DMS153 treated with DMSO at 0.1 percent for 48 hours (cell line): ENCODE results near the gene GPATCH1.
"Not testable (repeated sequence)": the region's sequence is repeated elsewhere in the genome, so short reads cannot be mapped to it uniquely, and the experiment has no call there.

Experiments used
- DNase-seq: peaks from one replicate; lab custom pipeline; 2025; ENCODE audit not compliant: unreplicated experiment; lab: John Stamatoyannopoulos, UW

The GPATCH1 gene

DNA sequence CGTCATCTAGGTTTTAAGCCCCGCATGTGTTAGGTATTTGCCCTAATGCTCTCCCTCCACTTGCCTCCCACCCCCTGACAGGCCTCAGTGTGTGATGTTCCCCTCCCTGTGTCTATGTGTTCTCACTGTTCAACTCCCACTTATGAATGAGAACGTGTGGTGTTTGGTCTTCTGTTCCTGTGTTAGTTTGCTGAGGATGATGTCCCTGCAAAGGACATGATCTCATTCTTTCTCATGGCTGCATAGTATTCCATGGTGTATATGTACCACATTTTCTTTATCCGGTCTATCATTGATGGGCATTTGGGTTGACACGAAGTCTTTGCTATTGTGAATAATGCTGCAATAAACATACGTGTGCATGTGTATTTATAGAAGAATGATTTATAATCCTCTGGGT is 73.3 kb downstream of the GPATCH1 start:
- DNase-seq = not testable (repeated sequence)

DNA sequence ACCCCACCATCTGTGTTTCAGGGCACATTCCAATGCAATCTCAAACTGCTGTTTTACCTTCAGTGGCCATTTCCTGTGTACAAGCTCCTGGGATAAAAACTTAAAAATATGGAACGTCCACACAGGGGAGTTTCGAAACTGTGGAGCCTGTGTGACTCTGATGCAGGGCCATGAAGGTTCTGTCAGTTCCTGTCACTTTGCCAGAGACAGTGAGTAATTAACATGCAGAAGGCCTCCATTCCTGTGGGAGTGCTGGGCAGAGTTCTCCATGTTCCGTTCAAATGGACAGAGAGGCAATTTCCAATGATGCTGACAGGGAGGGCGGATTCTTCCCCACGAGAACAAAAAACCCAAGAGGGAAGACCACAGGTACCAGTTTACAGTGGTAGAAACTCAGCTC is 75.4 kb downstream of the GPATCH1 start:
- DNase-seq = no peak

DNA sequence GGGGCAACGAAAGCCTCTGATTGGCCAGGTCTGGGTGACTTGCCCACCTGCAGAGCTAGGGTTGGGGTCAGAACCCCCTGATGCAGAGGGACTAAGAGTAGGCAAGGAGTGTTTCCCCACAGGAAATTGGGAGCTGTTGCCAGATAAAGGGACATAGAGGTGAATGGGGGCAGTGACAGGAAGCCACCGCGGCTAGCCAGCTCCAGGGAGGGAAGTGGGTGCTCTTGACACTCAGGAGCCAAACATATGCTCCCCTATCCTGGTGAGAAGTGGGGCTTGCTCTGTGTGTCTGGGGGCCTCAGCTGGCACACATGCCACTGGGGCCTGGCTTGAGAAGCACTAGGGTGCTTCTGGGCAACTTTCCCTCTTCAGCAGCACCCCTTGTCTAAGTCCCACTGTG is 76.9 kb downstream of the GPATCH1 start:
- no peak for DNase-seq

- DNase-seq = no peak
Measured at GRCh38 chr19:33158365-33158764, 77.4 kb downstream of the GPATCH1 start.

GRCh38 chr19:33159149-33159548 is 78.2 kb downstream of the GPATCH1 start:
- no peak for DNase-seq

- no peak for DNase-seq
Measured at GRCh38 chr19:33159893-33160292, 78.9 kb downstream of the GPATCH1 start.

- no peak for DNase-seq
Measured at GRCh38 chr19:33161201-33161600, 80.2 kb downstream of the GPATCH1 start.

GRCh38 chr19:33163481-33163880 is 82.5 kb downstream of the GPATCH1 start:
- no peak for DNase-seq

DNA sequence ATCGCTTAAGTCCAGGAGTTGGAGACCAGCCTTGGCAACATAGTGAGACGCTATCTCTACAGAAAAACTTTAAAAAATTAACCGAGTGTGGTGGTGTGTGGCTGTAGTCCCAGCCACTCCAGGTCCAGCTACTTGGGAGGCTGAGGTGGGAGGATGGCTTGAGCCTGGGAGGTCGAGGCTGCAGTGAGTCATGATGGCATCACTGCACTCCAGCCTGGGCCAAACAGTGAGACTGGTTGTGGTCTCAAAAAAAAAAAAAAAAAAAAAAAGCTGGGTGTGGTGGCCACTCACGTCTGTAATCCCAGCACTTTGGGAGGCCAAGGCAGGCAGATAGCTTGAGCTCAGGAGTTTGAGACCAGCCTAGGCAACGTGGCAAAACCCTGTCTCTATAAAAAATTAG is 85.1 kb downstream of the GPATCH1 start:
- not testable (repeated sequence) for DNase-seq

- DNase-seq = no peak
Measured at GRCh38 chr19:33167438-33167837, 86.5 kb downstream of the GPATCH1 start.

GRCh38 chr19:33168528-33168927 is 87.5 kb downstream of the GPATCH1 start:
- DNase-seq = no peak

GRCh38 chr19:33171222-33171795 is 90.3 kb downstream of the GPATCH1 start:
- no peak for DNase-seq

GRCh38 chr19:33171916-33172359 is 91.0 kb downstream of the GPATCH1 start:
- no peak for DNase-seq

DNA sequence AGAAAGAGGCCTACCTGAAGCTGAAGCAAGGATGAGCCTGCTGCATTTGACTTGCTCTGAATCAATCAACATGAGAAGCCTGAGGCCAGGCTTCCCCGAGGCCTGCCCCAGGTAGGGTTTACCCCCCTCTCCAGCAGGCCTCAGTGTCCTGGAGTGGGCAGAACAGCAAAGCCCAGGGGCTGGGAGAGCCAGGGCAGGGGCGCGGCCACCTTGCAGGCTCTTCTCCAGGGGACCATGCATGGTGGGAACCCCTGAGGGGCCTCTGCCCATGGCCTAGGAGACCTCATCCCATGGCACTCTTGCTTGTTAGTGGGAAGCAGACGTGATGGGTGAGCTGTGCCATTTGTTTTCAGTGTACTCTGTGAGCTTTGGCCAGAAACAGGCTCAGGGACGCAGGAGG is 93.2 kb downstream of the GPATCH1 start:
- DNase-seq = no peak

- DNase-seq = no peak
Measured at GRCh38 chr19:33175156-33175782, 94.3 kb downstream of the GPATCH1 start.

DNA sequence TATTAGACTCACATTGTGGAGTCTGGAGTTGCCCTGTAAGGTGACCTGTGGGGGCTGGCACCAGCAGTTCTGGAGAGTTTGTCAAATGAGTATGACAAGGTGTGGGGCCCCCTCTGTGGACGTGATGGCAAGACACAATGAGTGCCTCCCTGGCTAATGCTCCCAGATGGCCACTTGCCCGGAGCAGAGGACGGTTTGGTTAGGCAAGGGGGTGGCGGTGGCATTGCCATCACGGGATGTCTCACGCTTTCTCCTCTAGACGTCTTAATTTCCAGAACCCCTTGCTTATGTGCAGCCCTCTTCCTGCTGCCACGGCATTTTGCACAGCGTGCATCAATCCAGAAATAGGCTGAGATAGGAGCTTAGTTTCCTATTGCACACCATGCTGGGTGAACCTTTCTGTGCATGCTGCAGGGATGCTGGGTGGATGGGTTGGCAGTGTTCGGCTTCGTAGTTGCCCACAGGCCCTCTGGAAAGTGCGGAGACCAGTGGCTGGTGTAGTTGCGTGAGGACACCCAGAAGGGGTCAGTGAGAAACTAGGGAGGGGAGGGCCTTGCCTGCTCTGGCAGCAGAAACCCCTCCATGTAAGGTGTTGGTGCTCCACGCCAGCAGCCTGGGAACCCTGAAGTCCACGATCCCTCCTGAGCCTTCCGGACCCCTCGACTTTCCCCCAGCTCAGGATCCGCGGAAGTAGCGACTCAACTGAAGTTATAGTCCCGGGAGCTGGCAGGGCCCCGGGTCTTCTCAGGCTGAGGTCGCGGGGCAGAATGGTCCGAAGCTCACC is 95.1 kb downstream of the GPATCH1 start:
- DNase-seq = no peak

DNA sequence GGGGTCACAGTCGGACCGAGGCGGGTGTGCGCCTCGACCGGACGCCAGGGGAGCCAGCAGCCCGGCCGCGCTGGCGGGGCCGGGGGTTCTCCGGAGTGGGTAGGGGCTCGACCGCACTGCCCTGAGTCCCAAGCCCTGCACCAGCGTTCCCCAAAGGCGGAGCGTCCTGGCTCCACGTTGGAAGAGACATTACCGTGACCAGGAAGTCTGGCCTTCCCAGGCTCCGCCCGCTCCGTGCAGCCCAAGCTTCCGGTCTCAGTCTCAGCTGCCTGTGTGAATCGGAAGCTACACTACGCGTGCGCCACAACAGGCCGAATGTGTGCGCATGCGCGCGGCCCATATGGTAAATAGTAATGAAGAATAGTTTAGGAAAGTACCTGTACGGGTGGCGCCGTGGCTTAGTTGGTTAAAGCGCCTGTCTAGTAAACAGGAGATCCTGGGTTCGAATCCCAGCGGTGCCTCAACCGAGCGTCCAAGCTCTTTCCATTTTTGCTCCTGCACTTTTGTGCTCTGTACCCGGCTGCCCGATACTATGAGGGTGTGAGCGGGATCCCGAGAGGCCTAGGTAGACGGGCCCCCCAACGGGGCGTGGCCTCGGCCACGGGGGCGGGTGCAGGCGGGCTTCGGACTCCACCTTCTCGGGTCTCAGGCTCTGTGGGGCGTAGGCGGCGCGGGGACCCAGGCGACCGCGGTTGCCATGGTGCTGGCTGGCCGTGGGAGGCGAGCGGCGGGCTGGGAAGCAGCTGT is 95.9 kb downstream of the GPATCH1 start:
- peak; percentile 100 for DNase-seq

DNA sequence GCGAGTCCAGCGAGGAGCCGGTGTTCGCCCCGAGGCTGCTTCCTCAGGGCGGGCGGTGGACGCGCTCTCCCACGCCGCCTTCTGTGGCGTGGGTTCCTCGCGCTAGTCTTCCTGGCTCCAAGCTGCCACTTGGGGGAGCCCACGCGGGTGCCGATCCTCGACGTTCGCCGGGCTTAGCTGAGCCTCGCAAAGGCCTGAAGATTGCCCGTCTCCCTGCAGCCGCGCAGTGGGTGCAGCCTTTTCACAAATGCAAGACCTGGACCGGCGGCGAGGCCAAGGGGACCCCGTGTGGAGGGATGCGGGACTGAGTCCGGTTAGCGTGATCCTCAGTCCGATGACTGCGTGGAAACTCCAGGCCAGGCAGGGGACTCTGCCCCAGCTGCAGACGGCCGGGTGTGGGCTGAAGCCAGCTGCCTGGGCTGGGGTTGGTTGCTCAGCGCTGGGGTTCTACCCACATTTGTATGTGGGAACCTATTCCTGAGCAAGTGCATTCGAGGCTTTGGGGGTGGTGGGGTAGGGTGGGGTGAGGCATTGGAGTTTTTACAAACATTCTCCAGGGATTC is 96.5 kb downstream of the GPATCH1 start:
- DNase-seq = no peak
